PFSK-1 (cell line): ENCODE results near the gene LDB2.

ENCODE experiments used
- POLR2AphosphoS5 ChIP-seq: IDR thresholded peaks from 2 replicates; pipeline ENCODE4 v1.6.1; 2012; ENCODE audit warnings: low read depth, mild to moderate bottlenecking, control low read depth, low read length, moderate library complexity
- TF ChIP-seq, protein P1 (sequence below), 2 experiments: IDR thresholded peaks; 2 replicates each; pipeline versions ENCODE4 v1.6.1 to v1.8.0; 2011 to 2012; ENCODE audit warnings: low read depth in 2 of 2, low read length in 2 of 2, control low read depth in 1 of 2, inconsistent platforms in 1 of 2, mild to moderate bottlenecking in 1 of 2, moderate library complexity in 1 of 2; ENCODE audit not compliant: insufficient read depth in 1 of 2

DNA sequence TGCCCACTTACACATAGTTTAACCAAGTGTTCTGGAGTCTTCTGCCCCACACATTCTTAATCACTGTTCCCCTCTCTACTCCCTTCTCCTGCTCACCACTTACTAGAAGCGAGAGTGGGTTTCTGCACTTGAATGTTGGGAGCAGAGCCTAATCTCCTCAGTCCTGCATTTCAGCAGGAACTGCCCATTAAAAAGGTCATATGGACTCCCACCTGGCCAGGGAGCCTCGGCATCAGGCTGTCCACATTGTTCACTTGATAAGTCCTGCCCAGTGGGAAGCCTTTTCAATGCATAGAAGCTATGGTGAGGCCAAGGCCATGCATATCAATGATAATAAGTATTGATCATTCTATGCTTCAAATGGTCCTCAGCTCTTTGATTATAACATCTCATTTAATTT lies 144.3 kb downstream of the LDB2 start:
- no peak for TF ChIP-seq POLR2AphosphoS5
- TF ChIP-seq, protein P1, sequence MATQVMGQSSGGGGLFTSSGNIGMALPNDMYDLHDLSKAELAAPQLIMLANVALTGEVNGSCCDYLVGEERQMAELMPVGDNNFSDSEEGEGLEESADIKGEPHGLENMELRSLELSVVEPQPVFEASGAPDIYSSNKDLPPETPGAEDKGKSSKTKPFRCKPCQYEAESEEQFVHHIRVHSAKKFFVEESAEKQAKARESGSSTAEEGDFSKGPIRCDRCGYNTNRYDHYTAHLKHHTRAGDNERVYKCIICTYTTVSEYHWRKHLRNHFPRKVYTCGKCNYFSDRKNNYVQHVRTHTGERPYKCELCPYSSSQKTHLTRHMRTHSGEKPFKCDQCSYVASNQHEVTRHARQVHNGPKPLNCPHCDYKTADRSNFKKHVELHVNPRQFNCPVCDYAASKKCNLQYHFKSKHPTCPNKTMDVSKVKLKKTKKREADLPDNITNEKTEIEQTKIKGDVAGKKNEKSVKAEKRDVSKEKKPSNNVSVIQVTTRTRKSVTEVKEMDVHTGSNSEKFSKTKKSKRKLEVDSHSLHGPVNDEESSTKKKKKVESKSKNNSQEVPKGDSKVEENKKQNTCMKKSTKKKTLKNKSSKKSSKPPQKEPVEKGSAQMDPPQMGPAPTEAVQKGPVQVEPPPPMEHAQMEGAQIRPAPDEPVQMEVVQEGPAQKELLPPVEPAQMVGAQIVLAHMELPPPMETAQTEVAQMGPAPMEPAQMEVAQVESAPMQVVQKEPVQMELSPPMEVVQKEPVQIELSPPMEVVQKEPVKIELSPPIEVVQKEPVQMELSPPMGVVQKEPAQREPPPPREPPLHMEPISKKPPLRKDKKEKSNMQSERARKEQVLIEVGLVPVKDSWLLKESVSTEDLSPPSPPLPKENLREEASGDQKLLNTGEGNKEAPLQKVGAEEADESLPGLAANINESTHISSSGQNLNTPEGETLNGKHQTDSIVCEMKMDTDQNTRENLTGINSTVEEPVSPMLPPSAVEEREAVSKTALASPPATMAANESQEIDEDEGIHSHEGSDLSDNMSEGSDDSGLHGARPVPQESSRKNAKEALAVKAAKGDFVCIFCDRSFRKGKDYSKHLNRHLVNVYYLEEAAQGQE (IDR thresholded peaks at IDR 0.05; ENCODE audit: insufficient read depth in 1 of 2, low read depth in 2 of 2, low read length in 2 of 2) = no peak
